DMS114 treated with DMSO at 0.1 percent for 48 hours (cell line): ENCODE results near the gene FAM83G.
"Not testable (repeated sequence)": the region's sequence is repeated elsewhere in the genome, so short reads cannot be mapped to it uniquely, and the experiment has no call there.

Source experiments
- DNase-seq: peaks from one replicate; lab custom pipeline; 2025; ENCODE audit not compliant: unreplicated experiment; lab: John Stamatoyannopoulos, UW

Gene FAM83G

DNA sequence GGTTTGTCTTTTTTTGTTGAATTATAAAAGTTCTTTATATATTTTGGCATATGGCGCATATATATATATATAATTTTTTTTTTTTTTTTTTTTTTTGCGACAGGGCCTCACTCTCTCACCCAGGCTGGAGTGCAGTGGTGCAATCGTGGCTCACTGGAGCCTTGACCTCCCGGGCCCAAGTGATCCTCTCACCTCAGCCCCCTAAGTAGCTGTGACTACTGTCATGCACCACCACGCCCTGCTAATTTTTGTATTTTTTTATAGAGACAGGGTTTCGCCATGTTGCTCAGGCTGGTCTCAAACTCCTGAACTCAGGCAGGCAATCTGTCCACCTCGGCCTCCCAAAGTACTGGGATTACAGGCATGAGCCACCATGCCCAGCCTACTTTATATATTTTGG is 82.0 kb downstream of the FAM83G start:
- not testable (repeated sequence) for DNase-seq

DNA sequence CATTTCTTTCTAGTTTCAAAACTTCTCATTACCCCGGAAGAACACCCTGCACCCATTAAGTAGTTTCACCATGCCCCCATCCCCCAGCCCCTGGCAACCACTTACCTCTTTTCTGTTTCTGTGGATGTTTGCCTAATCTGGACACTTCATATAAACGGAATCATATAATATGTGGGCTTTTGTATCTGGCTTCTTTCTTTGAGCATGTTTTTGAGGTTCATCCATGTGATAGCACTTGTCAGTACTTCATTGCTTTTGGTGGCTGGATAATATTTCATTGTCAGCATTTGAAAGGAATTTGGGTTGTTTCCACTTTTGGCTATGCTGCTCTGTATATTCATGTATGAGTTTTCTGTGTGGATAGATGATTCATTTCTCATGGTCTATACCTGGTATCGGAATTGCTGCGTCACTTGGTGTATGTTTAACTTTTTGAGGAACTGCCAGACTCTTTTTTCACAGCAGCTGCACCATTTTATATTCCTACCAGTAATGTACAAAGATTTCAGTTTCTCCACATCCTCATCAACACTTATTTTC is 82.6 kb downstream of the FAM83G start:
- no peak for DNase-seq

DNA sequence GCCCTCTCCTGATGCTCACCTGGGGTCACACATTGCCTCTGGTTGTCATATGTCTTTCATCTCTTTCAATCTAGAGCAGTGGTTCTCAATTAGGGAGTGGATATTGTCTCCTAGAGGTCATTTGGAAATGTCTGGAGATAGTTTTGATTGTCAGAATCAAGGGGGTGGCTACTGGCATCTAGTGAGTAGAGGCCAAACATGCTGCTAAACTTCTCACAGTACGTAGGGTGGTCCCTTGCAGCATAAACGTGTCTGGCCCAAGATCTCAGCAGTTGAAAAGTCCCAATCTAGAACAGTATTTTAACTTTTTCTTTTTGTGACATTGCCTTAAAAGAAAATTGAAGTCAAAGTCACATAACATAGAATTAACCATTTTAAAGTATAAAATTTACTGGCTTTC is 83.1 kb downstream of the FAM83G start:
- DNase-seq, result no peak

DNA sequence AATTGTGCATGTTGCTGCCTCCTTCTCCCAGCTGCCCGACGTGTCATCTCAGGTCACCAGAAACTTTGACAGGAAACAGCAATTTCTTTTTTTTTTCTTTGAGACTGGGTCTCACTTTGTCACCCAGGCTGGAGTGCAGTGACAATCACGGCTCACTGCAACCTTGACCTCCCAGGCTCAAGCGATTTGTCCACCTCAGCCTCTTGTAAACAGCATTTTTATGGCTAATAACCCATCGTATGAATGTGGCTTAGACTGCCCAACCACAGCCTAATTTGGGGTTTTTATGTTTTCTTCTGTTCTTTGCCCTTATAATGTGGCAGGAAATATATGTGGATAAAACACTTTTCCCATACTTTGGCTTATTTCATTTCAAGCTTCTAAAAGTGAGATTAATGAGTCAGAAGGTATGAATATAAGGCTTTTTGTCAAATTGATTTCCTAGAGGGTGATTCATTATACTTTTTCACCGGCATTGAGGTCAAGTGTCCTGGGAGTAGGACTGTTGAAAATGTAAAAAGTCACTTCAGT is 83.6 kb downstream of the FAM83G start:
- no peak for DNase-seq

DNA sequence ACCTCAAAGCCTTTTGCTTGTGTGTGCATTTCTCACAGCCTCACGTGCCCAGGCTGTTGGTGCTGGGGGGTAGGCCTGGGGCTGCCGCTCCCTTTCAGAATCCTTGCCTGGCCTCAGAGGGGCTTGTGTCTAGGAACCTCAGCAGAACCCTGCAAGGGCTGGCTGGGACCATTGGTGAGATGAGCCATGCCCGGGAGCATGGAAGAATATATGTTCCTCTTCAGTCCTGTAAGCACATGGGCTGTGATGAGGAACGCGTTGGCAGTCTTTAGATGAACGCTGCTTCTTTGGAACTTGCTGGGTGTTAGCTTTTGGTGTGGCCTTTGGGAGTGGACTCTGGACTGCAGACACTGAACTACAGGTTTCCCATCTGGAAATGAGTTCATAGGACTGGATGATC is 84.6 kb downstream of the FAM83G start:
- DNase-seq, result no peak
